Left ventricle myocardium inferior (tissue), 1 donor: Measurements from ENCODE around the gene GATA5. TPM values are rescaled to one million over a fixed set of nuclear protein-coding genes. Genes with fewer than 3 reads are reported as not detected.

Experiments used
- DNase-seq: peaks from one replicate; pipeline ENCODE4 v3.0.0-alpha.2; 2020
- H3K27ac ChIP-seq: fragments of 200-600 bp; replicated peaks from 2 replicates; pipeline ENCODE4 v1.8.0; 2021
- H3K27me3 ChIP-seq: fragments of 200-600 bp; 2 replicates; pipeline ENCODE4 v1.8.0; 2021; ENCODE audit warnings: low read depth
- H3K36me3 ChIP-seq: fragments of 200-600 bp; 2 replicates; pipeline ENCODE4 v1.8.0; 2021
- H3K4me1 ChIP-seq: fragments of 200-600 bp; 2 replicates; pipeline ENCODE4 v1.8.0; 2021
- H3K4me3 ChIP-seq: fragments of 200-600 bp; 2 replicates; pipeline ENCODE4 v1.8.0; 2021; ENCODE audit warnings: mild to moderate bottlenecking, moderate library complexity
- H3K9me3 ChIP-seq: fragments of 200-600 bp; replicated peaks from 2 replicates; pipeline ENCODE4 v1.8.0; 2021
- CTCF ChIP-seq: fragments of 200-600 bp; IDR thresholded peaks from 2 replicates; pipeline ENCODE4 v1.8.0; 2021; ENCODE audit warnings: antibody characterized with exemption, mild to moderate bottlenecking, borderline replicate concordance
- intact Hi-C: fragments of 100-400 bp; cut with micrococcal nuclease; formaldehyde crosslinking; loops from one replicate; pipeline ENCODE4 v1.11.0; 2022
- total RNA-seq: library from RNA; stranded (reverse); fragmentation: NEBNext Ultra II Directional; extraction: Animal tissue kit (Norgen Biotek cat#: 25700); gene quantifications from one replicate; pipeline ENCODE4 v1.2.1, GENCODE V29; 2021
- donor health status: DM: no; HTN: yes; CAD: no; lungs with severe emphysema.

Gene GATA5
- total RNA-seq, 1 donor from 2014 or later: 0.69 TPM

DNA sequence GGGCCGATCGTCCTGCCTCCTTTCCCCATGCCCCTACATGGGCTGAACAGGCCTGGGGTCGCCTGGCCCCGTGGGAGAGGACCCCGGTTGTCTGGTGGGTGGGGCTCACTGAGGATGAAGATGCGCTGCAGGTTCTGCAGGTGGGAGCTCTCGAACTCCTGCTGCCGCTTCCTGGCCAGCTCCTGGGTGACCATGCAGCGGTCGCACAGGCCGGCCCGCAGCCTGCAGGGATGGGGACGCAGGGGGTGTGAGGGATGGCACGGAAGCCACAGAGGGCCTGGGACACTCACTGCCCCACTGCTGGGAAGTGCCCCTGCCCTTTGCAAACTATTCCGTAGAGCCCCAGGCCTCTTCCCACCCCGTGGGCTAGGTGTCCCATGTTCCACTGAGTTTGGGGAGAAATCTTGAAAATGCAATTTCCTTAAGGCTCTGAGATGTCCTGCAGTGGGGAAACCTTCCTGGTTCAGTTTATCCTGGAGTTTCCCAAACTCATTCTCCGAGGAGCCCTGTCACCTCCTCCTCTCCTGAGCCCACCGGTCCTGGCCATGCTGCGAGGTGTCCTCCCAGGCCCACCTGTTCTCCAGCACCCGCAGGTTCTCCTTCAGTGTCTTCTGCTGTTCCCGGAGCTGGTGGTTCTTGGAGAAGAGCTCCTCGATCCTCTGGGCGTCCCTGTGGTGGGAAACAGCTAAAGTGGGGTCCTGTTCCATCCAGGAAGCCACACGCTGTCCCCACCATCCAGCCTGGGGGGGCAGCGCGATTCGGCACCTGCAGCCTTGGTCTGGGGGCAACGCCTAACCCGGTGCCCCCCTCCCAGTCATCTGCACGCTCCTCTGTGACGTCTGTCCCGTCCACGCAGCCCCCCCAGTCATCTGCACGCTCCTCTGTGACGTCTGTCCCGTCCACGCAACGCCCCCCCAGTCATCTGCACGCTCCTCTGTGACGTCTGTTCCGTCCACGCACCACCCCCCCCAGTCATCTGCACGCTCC is 58.9 kb downstream of the GATA5 start:
- Histone ChIP-seq H3K36me3 (no peaks in the 10 kb centered on the region), H3K27ac (no peak overlapping the region), H3K27me3 (peaks cover 44% of the 10 kb centered on the region), H3K9me3 (no peaks in the 10 kb centered on the region), H3K4me1 (no peaks in the 10 kb centered on the region), H3K4me3 (no peak overlapping the region)
- intact Hi-C loops: no loop called here
- DNase-seq: no peak
- no peak for TF ChIP-seq CTCF

DNA sequence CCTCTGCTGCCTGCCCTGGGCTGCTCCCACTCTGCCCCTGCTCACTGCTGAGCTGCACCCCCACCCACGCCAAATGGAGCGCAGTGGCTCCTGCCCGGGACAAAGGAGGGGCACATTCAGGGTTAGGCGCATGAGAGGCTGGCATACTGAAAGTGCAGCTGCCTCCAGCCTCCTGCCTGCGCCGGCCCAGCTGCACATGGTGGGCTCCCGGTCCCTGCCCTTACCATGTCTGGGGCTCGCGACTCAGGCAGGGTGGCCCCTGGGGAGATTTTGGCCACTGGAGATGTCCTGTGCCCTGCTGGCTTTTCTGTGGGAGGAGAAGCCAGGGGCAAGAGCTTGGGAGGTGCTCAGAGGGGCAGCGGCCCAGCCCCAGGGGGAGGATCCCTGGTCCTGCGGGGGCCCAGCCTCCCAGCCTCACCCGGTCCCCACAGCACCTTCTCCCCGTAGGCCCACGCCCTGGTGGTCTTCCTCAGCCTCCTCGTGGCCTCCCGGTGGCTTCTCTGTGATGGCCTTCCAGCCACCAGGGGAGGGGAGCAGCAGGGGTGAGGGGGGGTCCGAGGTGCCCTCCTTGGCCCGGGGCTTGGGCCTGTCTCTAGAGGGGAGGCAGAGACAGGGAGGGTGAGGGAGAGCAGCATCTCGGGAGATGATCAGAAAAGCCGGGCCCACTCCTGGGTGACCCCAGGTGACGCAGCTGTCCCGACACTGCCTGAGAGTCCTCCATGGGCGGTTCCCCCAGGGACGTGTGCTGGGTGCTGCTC is 60.3 kb downstream of the GATA5 start:
- Histone ChIP-seq H3K36me3 (no peaks in the 10 kb centered on the region), H3K9me3 (no peaks in the 10 kb centered on the region), H3K4me1 (peaks cover 2% of the 10 kb centered on the region), H3K27ac (no peak overlapping the region), H3K4me3 (no peak overlapping the region), H3K27me3 (peaks cover 44% of the 10 kb centered on the region)
- DNase-seq: no peak
- intact Hi-C loops: no loop called here
- TF ChIP-seq CTCF: no peak

DNA sequence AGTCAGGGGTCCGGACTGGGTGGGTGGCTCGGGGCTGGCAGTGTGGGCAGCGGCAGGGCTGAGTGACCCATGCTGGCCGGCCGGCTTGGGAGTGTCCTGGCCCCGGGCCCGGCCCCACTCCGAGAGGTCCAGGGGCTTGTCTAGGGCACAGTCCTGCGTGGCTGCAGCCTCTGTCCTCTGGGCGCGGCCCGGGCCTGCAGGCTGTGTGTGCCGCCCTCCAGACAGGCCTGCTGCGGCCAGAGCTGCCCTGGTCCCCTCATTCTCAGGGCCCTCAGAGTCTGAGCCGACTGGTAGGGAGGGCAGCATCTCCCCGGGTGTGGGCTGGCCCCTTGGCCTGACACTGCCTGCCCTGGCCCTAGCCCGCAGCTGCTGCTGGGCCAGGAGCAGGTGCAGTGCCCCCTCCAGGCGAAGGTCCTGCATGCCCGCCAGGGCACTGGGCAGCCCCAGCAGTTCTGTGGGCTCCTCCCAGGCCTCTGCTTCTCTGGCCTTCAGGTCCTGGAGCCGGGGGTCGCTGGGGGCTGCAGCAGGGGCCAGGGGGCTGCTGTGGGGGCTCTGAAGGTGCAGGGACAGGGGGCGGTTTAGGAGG is 61.8 kb downstream of the GATA5 start:
- TF ChIP-seq CTCF: no peak
- Histone ChIP-seq H3K4me3 (no peak overlapping the region), H3K36me3 (no peaks in the 10 kb centered on the region), H3K27me3 (peaks cover 37% of the 10 kb centered on the region), H3K9me3 (no peaks in the 10 kb centered on the region), H3K4me1 (peaks cover 12% of the 10 kb centered on the region), H3K27ac (no peak overlapping the region)
- DNase-seq: no peak
- intact Hi-C loops: no loop called here

Other genes starting within 250 kb of the GATA5 start
- gene OSBPL2, start 237.5 kb downstream of the GATA5 start, total RNA-seq: 55.3 TPM
- 70.5 TPM for gene ADRM1, start 173.0 kb downstream of the GATA5 start, total RNA-seq
- 70.9 TPM for gene LAMA5, start 108.7 kb downstream of the GATA5 start, total RNA-seq
- 661 TPM for gene RPS21, start 88.9 kb downstream of the GATA5 start, total RNA-seq
- gene CABLES2, start 68.7 kb downstream of the GATA5 start, total RNA-seq: 12.0 TPM
- gene RBBP8NL, start 48.5 kb downstream of the GATA5 start, total RNA-seq: not detected
- gene SLCO4A1, start 166.5 kb upstream of the GATA5 start, total RNA-seq: 12.7 TPM
- not detected for gene NTSR1, start 232.8 kb upstream of the GATA5 start, total RNA-seq